ENCODE measurements around the gene DIP2C.

Gene DIP2C

GRCh38 chr10:389261-389790 lies 300.1 kb downstream of the DIP2C start:
- DNase-seq (ENCODE audit: low read depth): no peak

- no peak for DNase-seq (ENCODE audit: low read depth)
Measured at GRCh38 chr10:388661-389045, 300.8 kb downstream of the DIP2C start.

GRCh38 chr10:387909-388660 lies 301.4 kb downstream of the DIP2C start:
- no peak for DNase-seq (ENCODE audit: low read depth)

GRCh38 chr10:387593-387891 lies 301.9 kb downstream of the DIP2C start:
- DNase-seq (ENCODE audit: low read depth): no peak

- DNase-seq (ENCODE audit: low read depth): no peak
Measured at GRCh38 chr10:386771-387592, 302.5 kb downstream of the DIP2C start.

- DNase-seq (ENCODE audit: low read depth): no peak
Measured at GRCh38 chr10:385571-386300, 303.7 kb downstream of the DIP2C start.

- no peak for DNase-seq (ENCODE audit: low read depth)
Measured at GRCh38 chr10:384538-385305, 304.7 kb downstream of the DIP2C start.

GRCh38 chr10:383519-383918 lies 305.9 kb downstream of the DIP2C start:
- DNase-seq (ENCODE audit: low read depth): no peak

- DNase-seq (ENCODE audit: low read depth): no peak
Measured at GRCh38 chr10:381805-382204, 307.7 kb downstream of the DIP2C start.

GRCh38 chr10:381346-381745 lies 308.1 kb downstream of the DIP2C start:
- no peak for DNase-seq (ENCODE audit: low read depth)

GRCh38 chr10:380313-380940 lies 309.0 kb downstream of the DIP2C start:
- DNase-seq (ENCODE audit: low read depth): no peak

GRCh38 chr10:378930-379704 lies 310.4 kb downstream of the DIP2C start:
- no peak for DNase-seq (ENCODE audit: low read depth)

- DNase-seq (ENCODE audit: low read depth): no peak
Measured at GRCh38 chr10:378230-378929, 311.1 kb downstream of the DIP2C start.

- DNase-seq (ENCODE audit: low read depth): no peak
Measured at GRCh38 chr10:377228-377627, 312.2 kb downstream of the DIP2C start.

- no peak for DNase-seq (ENCODE audit: low read depth)
Measured at GRCh38 chr10:375815-376505, 313.5 kb downstream of the DIP2C start.

GRCh38 chr10:374354-374753 lies 315.1 kb downstream of the DIP2C start:
- DNase-seq (ENCODE audit: low read depth): no peak

- no peak for DNase-seq (ENCODE audit: low read depth)
Measured at GRCh38 chr10:373526-374309, 315.8 kb downstream of the DIP2C start.

GRCh38 chr10:373015-373414 lies 316.5 kb downstream of the DIP2C start:
- DNase-seq (ENCODE audit: low read depth): no peak

- DNase-seq (ENCODE audit: low read depth): no peak
Measured at GRCh38 chr10:372566-372965, 316.9 kb downstream of the DIP2C start.

All from stimulated activated CD8-positive, alpha-beta memory T cell treated with anti-CD3 and anti-CD28 coated beads, Interleukin-12 subunit alpha, Interleukin-12 subunit beta, amount 100 ng/mL, for 1 hour (primary cell).